PFSK-1 (cell line): Measurements from ENCODE around the gene SLC25A4. TPM values are rescaled to one million over a fixed set of nuclear protein-coding genes. Genes with fewer than 3 reads are reported as not detected.

ENCODE experiments used
- FOXP2 ChIP-seq: optimal IDR thresholded peaks from 2 replicates; pipeline ENCODE3; 2011; ENCODE audit warnings: borderline replicate concordance, control low read depth, inconsistent platforms; ENCODE audit not compliant: insufficient read depth; ENCODE audit errors: extremely low read length, extremely low read depth
- POLR2AphosphoS5 ChIP-seq: IDR thresholded peaks from 2 replicates; pipeline ENCODE4 v1.6.1; 2012; ENCODE audit warnings: low read depth, mild to moderate bottlenecking, control low read depth, low read length, moderate library complexity
- REST ChIP-seq, 2 experiments: IDR thresholded peaks; 2 replicates each; pipeline versions ENCODE4 v1.6.1 to v1.8.0; 2011 to 2012; ENCODE audit warnings: low read depth in 2 of 2, low read length in 2 of 2, control low read depth in 1 of 2, inconsistent platforms in 1 of 2, mild to moderate bottlenecking in 1 of 2, moderate library complexity in 1 of 2; ENCODE audit not compliant: insufficient read depth in 1 of 2
- SIN3A ChIP-seq: IDR thresholded peaks from 2 replicates; pipeline ENCODE4 v1.6.1; 2012; ENCODE audit warnings: mild to moderate bottlenecking, low read length, moderate library complexity, borderline replicate concordance; ENCODE audit not compliant: insufficient read depth
- TAF1 ChIP-seq: IDR thresholded peaks from 2 replicates; pipeline ENCODE4 v1.6.1; 2012; ENCODE audit warnings: low read length, control low read depth, borderline replicate concordance; ENCODE audit not compliant: insufficient read depth
- polyA plus RNA-seq: library from polyadenylated mRNA; unstranded; fragments of >200 nt; gene quantifications from one replicate; pipeline ENCODE4 v1.2.1, GENCODE V29; 2012; ENCODE audit warnings: low read depth, missing spikeins; ENCODE audit not compliant: insufficient read length

The SLC25A4 gene
- 32.8 TPM for polyA plus RNA-seq

- TF ChIP-seq REST (IDR thresholded peaks at IDR 0.05; ENCODE audit: insufficient read depth in 1 of 2, low read depth in 2 of 2, low read length in 2 of 2) = no peak
- peak; percentile 20 for TF ChIP-seq FOXP2
- peak; percentile 87; the same call in 1 of the 2 replicates for TF ChIP-seq SIN3A
- peak; percentile 95 for TF ChIP-seq POLR2AphosphoS5
- peak; percentile 89; the same call in 1 of the 2 replicates for TF ChIP-seq TAF1
Observed at GRCh38 chr4:185142912-185143600, at the start of gene SLC25A4. Gene SLC25A4 (plus strand): TSS chr4:185143266. CDS start chr4:185143373, 107 bp downstream.

- TF ChIP-seq SIN3A (no peak), POLR2AphosphoS5 (no peak), REST (IDR thresholded peaks at IDR 0.05; ENCODE audit: insufficient read depth in 1 of 2, low read depth in 2 of 2, low read length in 2 of 2) (no peak), FOXP2 (no peak), TAF1 (no peak)
Observed at GRCh38 chr4:185093603-185094002, 49.5 kb upstream of the SLC25A4 start.

- no peak for TF ChIP-seq FOXP2
- no peak for TF ChIP-seq POLR2AphosphoS5
- TF ChIP-seq SIN3A = no peak
- TF ChIP-seq TAF1 = no peak
- no peak for TF ChIP-seq REST (IDR thresholded peaks at IDR 0.05; ENCODE audit: insufficient read depth in 1 of 2, low read depth in 2 of 2, low read length in 2 of 2)
Observed at GRCh38 chr4:185096032-185096653, 46.9 kb upstream of the SLC25A4 start.

- TF ChIP-seq POLR2AphosphoS5 (no peak), SIN3A (no peak), TAF1 (no peak), FOXP2 (no peak), REST (IDR thresholded peaks at IDR 0.05; ENCODE audit: insufficient read depth in 1 of 2, low read depth in 2 of 2, low read length in 2 of 2) (no peak)
Observed at GRCh38 chr4:185098474-185098873, 44.6 kb upstream of the SLC25A4 start.
